PC-3 (cell line): Measurements from ENCODE around the gene ZNF638. TPM values are rescaled to one million over a fixed set of nuclear protein-coding genes. Genes with fewer than 3 reads are reported as not detected.
"Not testable (repeated sequence)": the region's sequence is repeated elsewhere in the genome, so short reads cannot be mapped to it uniquely, and the experiment has no call there.

Source experiments
- ATAC-seq: fragments of 200-7000 bp; cut with Tn5 transposase; 2 replicates; pipeline ENCODE4 v1.9.1; 2020; ENCODE audit warnings: mild to moderate bottlenecking, moderate library complexity
- BruUV-seq: library from RNA; stranded (reverse); fragments of 400-500 nt; replicated peaks from 2 replicates; lab custom pipeline; 2021; lab: Mats Ljungman, UMichigan
- CTCF ChIA-PET: fragments of 300-600 bp; sonication (Branson Sonifier 250); formaldehyde crosslinking; loops from one replicate; lab custom pipeline; 2022; ENCODE audit warnings: antibody characterized with exemption; lab: Charles Lee
- POLR2A ChIA-PET: fragments of 300-600 bp; sonication (Branson Sonifier 250); formaldehyde crosslinking; loops from one replicate; lab custom pipeline; 2022; ENCODE audit warnings: antibody characterized with exemption; ENCODE audit not compliant: unreplicated experiment; lab: Charles Lee
- DNase-seq: peaks from one replicate; pipeline ENCODE4 v3.0.0-alpha.2; 2015
- H2AFZ ChIP-seq: fragments of 300-600 bp; sonication (generic); 2 replicates; pipeline ENCODE4 v1.6.0; 2016; ENCODE audit warnings: antibody characterized with exemption, low read length
- H3F3A ChIP-seq: fragments of 300-600 bp; sonication (generic); one replicate; pipeline ENCODE4 v1.6.0; 2017; ENCODE audit warnings: antibody characterized with exemption, low read length, control low read depth, mild to moderate bottlenecking; ENCODE audit not compliant: unreplicated experiment
- H3K27ac ChIP-seq: fragments of 300-600 bp; sonication (generic); 2 replicates; pipeline ENCODE4 v1.5.1; 2016; ENCODE audit warnings: mild to moderate bottlenecking, low read length
- H3K27me3 ChIP-seq: fragments of 300-600 bp; sonication (generic); 2 replicates; pipeline ENCODE4 v1.6.1; 2016; ENCODE audit warnings: low read length, mixed read lengths
- H3K36me3 ChIP-seq: fragments of 300-600 bp; sonication (generic); 2 replicates; pipeline ENCODE4 v1.6.1; 2016; ENCODE audit warnings: low read depth, mixed run types, low read length, mixed read lengths
- H3K4me1 ChIP-seq: fragments of 300-600 bp; sonication (generic); 2 replicates; pipeline ENCODE4 v1.5.1; 2016; ENCODE audit warnings: low read length; ENCODE audit not compliant: insufficient read depth
- H3K4me2 ChIP-seq: fragments of 300-600 bp; sonication (generic); 2 replicates; pipeline ENCODE4 v1.6.0; 2016; ENCODE audit warnings: low read length
- H3K4me3 ChIP-seq: fragments of 300-600 bp; sonication (generic); 2 replicates; pipeline ENCODE4 v1.5.1; 2016; ENCODE audit warnings: mild to moderate bottlenecking, low read length, mixed read lengths
- H3K79me2 ChIP-seq: fragments of 300-600 bp; sonication (generic); 2 replicates; pipeline ENCODE4 v1.6.1; 2017; ENCODE audit warnings: low read length, mixed read lengths
- H3K9ac ChIP-seq: fragments of 300-600 bp; sonication (generic); 2 replicates; pipeline ENCODE4 v1.6.0; 2016; ENCODE audit warnings: mild to moderate bottlenecking, low read length
- H3K9me2 ChIP-seq: fragments of 300-600 bp; sonication (generic); replicated peaks from 2 replicates; pipeline ENCODE4 v1.6.1; 2016; ENCODE audit warnings: mixed run types, low read length, mixed read lengths
- H3K9me3 ChIP-seq: fragments of 300-600 bp; sonication (generic); 2 replicates; pipeline ENCODE4 v1.6.1; 2016; ENCODE audit warnings: low read length, mixed read lengths
- H4K20me1 ChIP-seq: fragments of 300-600 bp; sonication (generic); 2 replicates; pipeline ENCODE4 v1.6.1; 2016; ENCODE audit warnings: low read length, mixed read lengths
- CTCF ChIP-seq: fragments of 300-600 bp; sonication (generic); conservative IDR thresholded peaks from 2 replicates; pipeline ENCODE4 v1.5.1; 2017; ENCODE audit warnings: antibody characterized with exemption, low read depth, mild to moderate bottlenecking, low read length
- EZH2 ChIP-seq: fragments of 300-600 bp; sonication (generic); IDR thresholded peaks from one replicate; pipeline ENCODE4 v1.6.1; 2017; ENCODE audit warnings: antibody characterized with exemption, mild to moderate bottlenecking, low read length; ENCODE audit not compliant: unreplicated experiment
- EZH2phosphoT487 ChIP-seq: fragments of 300-600 bp; sonication (generic); IDR thresholded peaks from 2 replicates; pipeline ENCODE4 v1.6.1; 2018; ENCODE audit warnings: mild to moderate bottlenecking, antibody characterized with exemption, low read length, borderline replicate concordance
- intact Hi-C: fragments of 100-400 bp; cut with micrococcal nuclease; formaldehyde crosslinking; loops from 2 replicates; pipeline ENCODE4 v1.9.0; 2023
- total RNA-seq: library from RNA; depleted of rRNA; stranded (reverse); fragments of >200 nt; gene quantifications from 2 replicates; pipeline ENCODE4 v1.2.3, GENCODE V29; 2014

The ZNF638 gene
- total RNA-seq, 1 experiment from 2014 or later, result 93.2 TPM

GRCh38 chr2:71410696-71411095 is 79.1 kb downstream of the ZNF638 start:
- Histone ChIP-seq H3K27me3 (no peaks in the 10 kb centered on the region), H3K27ac (no peak overlapping the region), H3K9ac (no peak overlapping the region), H4K20me1 (no peaks in the 10 kb centered on the region), H3F3A (no peaks in the 10 kb centered on the region), H2AFZ (no peak overlapping the region), H3K9me2 (no peaks in the 10 kb centered on the region), H3K79me2 (no peaks in the 10 kb centered on the region), H3K4me1 (no peaks in the 10 kb centered on the region), H3K4me2 (no peak overlapping the region), H3K4me3 (no peak overlapping the region), H3K9me3 (no peaks in the 10 kb centered on the region), H3K36me3 (peaks cover 39% of the 10 kb centered on the region)
- DNase-seq, result no peak
- intact Hi-C loops, result no loop called here
- no TSS peak for BruUV-seq
- no peak for ATAC-seq
- ChIA-PET CTCF (no interaction called here), POLR2A (no interaction called here)
- TF ChIP-seq EZH2 (no peak), CTCF (no peak), EZH2phosphoT487 (no peak)

GRCh38 chr2:71416866-71417265 is 85.3 kb downstream of the ZNF638 start:
- H3K9me2 ChIP-seq, H3K27me3 ChIP-seq, CTCF ChIA-PET, H3K9ac ChIP-seq, BruUV-seq, H3K27ac ChIP-seq, ATAC-seq, intact Hi-C loops, H3K79me2 ChIP-seq, H3K9me3 ChIP-seq, H4K20me1 ChIP-seq, H3F3A ChIP-seq, H3K4me2 ChIP-seq, H3K4me3 ChIP-seq, DNase-seq, H3K36me3 ChIP-seq, H2AFZ ChIP-seq, H3K4me1 ChIP-seq: not testable (repeated sequence)
- POLR2A ChIA-PET, result interaction anchor here (0.7 kb wide), 1 partner anchor 31 kb away, joined by 6 read pairs; no protein-coding TSS in a partner anchor

- Histone ChIP-seq H2AFZ (no peak overlapping the region), H3K27me3 (no peaks in the 10 kb centered on the region), H3K79me2 (no peaks in the 10 kb centered on the region), H4K20me1 (no peaks in the 10 kb centered on the region), H3K4me1 (no peaks in the 10 kb centered on the region), H3F3A (no peaks in the 10 kb centered on the region), H3K9me3 (no peaks in the 10 kb centered on the region), H3K4me2 (no peak overlapping the region), H3K9ac (no peak overlapping the region), H3K36me3 (peaks cover 6% of the 10 kb centered on the region; the same call in 1 of the 2 replicates), H3K9me2 (no peaks in the 10 kb centered on the region), H3K4me3 (no peak overlapping the region), H3K27ac (no peak overlapping the region)
- POLR2A ChIA-PET, result interaction anchor here (0.6 to 0.7 kb wide), 2 partner anchors 30 to 437 kb away, joined by 5 to 6 read pairs; no protein-coding TSS in a partner anchor
- intact Hi-C loops, result no loop called here
- ATAC-seq (no peak), DNase-seq (no peak)
- no TSS peak for BruUV-seq
- TF ChIP-seq EZH2 (no peak), EZH2phosphoT487 (no peak), CTCF (no peak)
- CTCF ChIA-PET, result interaction anchor here (0.6 kb wide), 1 partner anchor 50 kb away, joined by 3 read pairs; no protein-coding TSS in a partner anchor
Measured at GRCh38 chr2:71417300-71418202, 86.0 kb downstream of the ZNF638 start.
